ENCODE data around the gene SLFN12L.
"Not testable (repeated sequence)": the region's sequence is repeated elsewhere in the genome, so short reads cannot be mapped to it uniquely, and the experiment has no call there.

The SLFN12L gene

DNA sequence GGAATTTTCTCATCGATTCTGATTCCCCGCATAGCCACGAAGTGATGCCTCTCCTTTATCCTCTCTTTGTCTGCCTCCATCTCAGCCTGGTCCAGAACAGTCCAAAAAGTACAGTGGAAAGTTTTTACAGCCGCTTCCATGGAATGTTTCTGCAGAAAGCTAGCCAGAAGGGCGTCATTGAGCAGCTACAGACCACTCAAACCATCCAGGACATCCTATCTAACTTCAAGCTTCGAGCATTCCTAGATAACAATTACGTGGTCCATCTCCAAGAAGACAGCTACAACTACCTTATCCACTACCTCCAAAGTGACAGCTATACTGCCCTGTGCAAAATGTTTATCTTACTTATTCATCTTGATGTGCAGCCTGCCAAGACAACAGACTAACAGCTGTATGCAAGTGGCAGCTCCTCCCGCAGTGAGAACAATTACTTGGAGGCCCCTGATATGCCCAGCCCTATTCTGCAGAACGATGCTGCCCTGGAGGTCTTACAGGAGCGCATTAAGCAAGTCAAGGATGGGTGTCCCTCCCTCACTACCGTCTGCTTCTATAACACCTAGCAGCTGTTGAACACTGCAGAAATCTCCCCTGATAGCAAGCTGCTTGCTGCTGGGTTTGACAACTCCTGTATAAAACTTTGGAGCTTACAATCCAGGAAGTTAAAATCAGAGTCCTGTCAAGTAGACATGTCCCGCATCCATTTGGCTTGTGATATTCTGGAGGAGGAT lies 38.9 kb downstream of the SLFN12L start:
- no peak for DNase-seq (ENCODE audit: low read depth in 3 of 3, low spot score in 1 of 3)

DNA sequence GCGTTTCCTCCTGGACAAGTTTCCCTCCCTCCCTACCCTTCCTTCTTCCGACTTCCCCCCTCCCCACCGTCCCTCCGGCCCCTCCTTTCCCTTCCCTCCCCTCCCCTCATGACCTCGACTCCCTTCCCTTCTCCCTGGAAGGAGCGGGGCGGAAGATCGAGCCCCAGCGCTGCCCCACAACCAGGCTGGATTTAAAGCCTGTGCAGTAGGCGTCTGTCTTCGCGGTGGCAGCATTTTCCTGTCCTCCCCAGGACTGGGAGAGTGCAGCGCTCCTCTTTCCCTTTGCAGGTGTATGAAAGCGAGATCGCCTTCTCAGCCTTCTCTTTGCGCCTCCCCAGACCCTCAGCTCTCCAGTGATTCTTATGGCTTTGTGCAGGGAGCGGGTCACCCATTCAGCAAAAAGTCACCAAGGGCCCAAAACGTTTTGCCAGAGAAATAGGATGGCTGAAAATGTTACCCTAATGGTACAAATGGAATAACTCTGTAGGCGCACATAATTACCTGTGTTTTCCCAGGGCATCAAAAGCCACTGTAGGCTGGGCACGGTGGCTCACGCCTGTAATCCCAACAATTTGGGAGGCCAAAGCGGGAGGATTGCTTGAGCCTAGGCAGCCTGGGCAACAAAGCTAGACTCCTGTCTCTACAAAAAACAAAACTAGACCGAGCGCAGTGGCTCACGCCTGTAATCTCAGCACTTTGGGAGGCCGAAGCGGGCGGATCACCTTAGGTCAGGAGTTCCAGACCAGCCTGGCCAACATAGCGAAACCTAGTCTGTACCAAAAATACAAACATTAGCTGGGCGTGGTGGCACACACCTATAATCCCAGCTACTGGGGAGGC lies 40.8 kb downstream of the SLFN12L start:
- no peak for DNase-seq (ENCODE audit: low read depth in 3 of 3, low spot score in 1 of 3)

DNA sequence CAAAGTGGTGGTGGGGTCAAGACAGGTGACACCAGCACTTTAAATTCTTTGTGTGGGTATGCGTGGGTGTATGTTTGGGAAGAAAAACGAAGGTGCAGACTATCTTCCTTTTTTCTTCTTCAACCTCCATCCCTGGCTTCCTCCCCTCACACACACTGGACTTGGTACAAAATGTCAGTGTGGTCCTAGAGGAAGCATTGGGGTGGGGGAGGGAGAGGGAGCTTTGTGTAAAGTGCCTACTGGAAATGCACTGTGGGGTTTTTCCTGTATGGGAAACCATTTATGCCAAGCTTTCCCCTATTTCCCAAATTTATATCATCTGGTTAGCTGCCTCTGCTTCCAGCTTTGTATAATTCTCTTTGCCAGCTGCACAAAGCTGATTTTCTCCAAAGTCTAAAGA lies 44.4 kb downstream of the SLFN12L start:
- no peak for DNase-seq (ENCODE audit: low read depth in 3 of 3, low spot score in 1 of 3)

DNA sequence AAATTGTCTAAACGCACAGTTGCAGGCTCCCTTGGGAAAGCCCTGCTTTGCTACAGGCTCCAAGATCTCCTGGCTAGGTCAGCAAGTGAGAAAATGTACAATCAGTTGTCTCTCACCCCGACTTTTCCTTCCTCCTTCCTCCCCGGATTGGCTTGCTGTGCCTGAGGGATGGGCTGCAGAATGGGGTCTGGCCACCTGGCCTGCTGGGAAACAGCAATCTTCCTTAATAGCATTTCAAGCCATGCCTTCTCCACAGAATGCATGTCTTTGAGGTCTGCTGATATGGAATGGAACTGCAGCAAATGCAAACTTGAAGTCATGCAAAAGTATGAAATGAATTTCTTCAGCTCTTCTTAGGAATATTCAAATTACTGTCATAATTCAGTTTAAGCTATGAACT lies 46.1 kb downstream of the SLFN12L start:
- no peak for DNase-seq (ENCODE audit: low read depth in 3 of 3, low spot score in 1 of 3)

DNA sequence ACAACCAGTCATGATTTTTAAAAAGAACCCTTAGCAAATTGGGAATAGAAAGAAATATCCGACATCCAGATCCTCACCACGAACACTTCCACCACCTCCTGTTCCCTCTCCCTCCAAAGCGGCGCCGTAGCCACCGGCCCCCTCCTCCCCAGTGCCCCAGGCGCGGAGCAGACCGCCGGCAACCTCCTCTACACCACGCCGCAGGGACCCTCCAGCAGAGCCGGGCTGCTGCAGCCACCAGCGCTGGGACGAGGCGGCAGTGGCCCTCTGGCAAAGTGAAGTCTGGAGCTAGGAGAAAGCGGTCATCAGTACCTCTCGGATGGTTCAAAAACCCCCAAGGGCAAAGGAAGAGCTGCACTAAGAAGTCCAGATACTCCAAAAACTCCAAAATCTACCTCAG lies 47.5 kb downstream of the SLFN12L start:
- DNase-seq (ENCODE audit: low read depth in 3 of 3, low spot score in 1 of 3): no peak

DNA sequence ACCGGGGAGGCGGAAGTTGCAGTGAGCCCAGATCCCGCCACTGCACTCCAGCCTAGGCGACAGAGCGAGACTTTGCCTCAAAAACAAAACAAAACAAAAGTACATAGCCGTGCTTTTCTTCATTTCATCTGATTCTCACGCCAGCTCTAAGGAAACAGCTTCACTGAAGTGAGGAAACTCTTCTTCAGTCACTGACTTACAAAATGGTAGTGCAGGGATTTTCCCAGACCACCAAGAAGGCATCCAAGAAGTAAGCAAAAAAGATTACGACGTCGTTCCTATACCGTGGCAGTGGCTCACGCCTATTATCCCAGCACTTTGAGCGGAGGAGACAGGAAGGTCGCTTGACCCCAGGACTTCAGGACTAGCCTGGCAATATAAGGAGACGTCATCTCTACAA lies 48.5 kb downstream of the SLFN12L start:
- DNase-seq (ENCODE audit: low read depth in 3 of 3, low spot score in 1 of 3): no peak

DNA sequence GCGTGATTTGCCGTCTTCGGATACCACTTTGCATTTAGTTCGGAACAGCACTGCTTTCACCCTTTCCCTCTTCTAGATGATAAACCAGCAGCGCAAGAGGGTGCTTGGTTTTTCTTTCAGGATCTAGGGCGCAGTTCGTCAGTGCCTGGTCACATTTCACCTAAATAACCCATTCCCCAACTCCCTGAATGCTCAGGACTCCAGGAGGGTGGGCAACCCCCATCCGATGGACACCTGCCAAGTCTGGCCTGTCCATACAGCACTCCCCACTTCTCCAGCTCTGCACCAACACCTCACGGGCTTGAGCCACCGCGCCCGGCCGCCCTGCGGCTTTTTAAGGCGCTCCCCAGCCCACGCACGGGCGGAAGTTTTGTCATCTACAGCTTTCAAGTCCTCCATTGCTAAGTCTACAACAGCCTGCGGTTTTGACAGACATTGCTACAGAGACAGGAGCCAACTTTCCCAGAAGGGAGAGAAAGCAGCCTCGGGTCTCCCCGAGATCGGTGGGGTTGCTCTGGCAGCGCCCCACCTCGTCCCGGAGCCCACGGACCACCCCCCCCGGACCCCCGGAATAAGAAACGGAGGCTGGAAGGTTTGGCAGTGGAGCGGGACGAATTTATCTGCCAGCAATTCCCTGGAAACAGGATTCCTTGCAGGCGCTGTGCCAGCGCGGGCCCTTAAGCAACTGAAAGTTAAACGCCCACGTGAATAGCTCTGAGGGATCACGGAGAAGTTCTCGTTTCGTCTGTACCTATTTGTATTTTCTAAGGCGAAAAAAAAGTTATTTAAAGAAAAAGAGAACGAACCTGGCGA lies 50.4 kb downstream of the SLFN12L start:
- DNase-seq (ENCODE audit: low read depth in 3 of 3, low spot score in 1 of 3): peak; percentile 37 to 67 (median 47)

DNA sequence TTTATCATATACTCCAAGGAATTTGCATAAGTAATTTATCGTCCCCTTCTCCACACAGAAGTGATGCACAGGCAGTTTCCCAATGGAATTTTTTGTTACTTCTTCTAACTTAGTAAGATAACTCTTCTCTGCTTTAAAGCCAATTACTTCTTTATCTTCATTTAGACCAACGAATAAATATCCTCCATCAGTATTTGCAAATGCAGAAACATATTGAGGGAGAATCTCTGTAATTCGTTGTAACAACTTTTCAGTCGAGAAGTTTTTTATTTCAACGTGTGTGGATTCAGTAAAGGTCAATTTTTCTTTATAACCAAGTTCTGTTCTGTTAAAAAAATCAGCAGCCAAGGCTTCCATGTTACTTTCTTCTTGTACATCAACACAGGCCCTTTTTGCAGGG lies 58.2 kb downstream of the SLFN12L start:
- no peak for DNase-seq (ENCODE audit: low read depth in 3 of 3, low spot score in 1 of 3)

DNA sequence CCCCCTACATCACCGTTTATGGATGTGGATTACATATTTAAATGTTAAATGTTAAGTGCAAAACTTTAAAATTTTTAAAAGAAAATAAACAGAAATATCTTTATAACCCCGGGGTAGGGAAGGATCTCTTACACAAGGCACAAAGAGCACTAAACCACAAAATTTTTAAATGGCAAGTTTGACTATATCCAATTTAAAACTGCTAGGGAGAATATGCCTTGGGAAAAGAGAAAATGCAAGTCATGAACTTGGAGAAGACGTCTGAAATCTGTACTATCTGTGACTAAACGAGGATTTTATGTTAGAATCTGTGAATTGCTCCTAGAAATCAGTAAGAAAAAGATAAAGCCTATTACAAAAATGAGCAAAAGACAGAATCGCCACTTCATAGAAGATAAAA lies 60.2 kb downstream of the SLFN12L start:
- DNase-seq (ENCODE audit: low read depth in 3 of 3, low spot score in 1 of 3): no peak

DNA sequence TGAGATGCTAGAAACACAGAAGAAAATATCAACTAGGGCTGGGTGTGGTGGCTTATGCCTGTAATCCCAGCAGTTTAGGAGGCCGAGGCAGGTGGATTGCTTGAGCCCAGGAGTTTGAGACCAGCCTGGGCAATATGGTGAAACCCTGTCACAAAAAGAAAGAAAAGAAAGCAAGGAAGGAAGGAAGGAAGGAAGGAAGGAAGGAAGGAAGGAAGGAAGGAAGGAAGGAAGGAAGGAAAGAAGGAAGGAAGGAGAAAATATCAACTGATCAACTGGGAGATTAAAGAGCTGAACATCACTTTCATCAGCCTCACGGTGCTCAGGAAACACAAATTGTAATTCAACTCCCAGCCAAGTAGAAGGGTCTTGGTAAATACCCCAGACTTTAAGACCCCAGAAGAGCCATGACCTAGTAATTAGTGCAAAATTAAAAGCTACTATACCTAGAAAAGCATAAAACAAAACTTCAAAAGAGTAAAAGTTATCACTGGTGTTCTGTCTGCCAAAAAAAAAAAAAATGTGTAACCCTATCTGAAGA lies 61.1 kb downstream of the SLFN12L start:
- no peak for DNase-seq (ENCODE audit: low read depth in 3 of 3, low spot score in 1 of 3)

DNA sequence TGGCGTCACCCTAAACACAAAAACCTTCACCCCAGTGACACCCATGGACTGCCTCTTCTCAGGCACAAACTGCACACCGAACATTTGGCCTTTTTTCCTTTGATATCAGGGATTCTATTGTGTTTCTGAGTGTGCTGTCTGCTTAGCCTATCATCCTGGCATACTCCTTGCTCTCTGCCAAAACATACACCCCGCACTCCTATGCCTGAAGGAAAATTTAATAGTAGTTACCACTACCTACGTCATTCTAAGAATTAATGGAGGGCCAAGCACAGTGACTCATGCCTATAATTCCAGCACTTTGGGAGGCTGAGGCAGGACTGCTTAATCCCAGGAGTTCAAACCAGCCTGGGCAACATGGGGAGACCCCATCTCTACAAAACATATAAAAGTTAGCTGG lies 69.0 kb downstream of the SLFN12L start:
- DNase-seq (ENCODE audit: low read depth in 3 of 3, low spot score in 1 of 3): no peak

DNA sequence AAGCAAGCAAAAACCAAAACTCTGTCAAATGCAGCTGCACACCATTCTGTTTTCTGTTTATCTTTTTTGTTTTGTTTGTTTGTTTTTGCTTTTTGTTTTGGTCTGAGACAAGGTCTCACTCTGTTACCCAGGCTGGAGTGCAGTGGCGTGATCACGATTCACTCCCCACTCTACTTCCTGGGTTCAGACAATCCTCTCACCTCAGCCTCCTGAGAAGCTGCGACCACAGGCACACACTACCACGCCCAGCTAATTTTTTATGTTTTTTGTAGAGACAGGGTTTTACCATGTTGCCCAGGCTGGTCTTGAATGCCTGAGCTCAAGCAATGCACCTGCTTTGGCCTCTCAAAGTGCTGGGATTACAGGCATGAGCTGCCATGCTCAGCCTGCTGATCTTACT lies 69.7 kb downstream of the SLFN12L start:
- no peak for DNase-seq (ENCODE audit: low read depth in 3 of 3, low spot score in 1 of 3)

DNA sequence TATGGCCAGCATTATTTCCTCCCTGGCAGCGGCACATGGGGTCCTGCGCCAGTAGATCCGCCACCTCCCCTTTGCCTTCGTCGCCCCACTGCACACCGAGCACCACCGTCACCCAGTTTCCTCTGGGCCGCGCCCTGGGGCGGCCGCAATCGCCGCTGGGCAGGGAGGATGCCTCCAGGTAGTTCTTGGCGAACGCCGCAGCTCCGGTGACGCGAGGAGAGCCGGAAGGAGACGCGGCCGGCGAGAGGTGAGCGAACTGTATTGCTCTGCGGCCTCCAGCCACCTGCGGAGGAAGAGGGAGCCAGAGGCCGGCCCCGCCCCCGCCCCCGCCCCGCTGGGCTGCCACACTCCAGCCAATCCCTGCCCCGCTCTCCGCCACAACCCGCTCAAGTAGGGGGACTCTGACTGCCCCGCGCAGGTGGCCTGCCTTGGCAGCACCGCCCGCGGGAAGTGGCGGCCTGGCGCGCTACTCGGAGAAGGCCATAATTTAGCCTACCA lies 77.1 kb downstream of the SLFN12L start:
- DNase-seq (ENCODE audit: low read depth in 3 of 3, low spot score in 1 of 3): peak in 2 of 3 donors; percentile 18

DNA sequence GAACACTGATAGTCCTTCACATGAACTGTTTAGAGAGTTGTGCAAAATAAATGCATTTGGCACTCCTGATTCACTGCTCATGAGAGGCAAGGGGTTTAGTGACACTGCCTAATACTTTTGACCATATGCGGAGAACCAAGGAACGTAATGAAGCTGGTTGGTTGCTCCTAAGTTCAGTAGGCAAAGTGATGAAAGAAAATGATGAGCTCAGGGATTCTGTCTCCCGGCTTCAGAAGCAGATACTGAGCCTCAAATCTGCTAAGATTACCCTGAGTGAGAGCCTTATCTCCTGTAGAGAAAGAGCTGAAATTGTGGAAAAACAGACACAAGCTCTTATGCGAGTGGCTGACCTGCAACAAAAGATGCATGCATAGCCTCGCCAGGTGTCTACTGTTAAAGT lies 83.4 kb downstream of the SLFN12L start:
- not testable (repeated sequence) for DNase-seq (ENCODE audit: low read depth in 3 of 3, low spot score in 1 of 3)

DNA sequence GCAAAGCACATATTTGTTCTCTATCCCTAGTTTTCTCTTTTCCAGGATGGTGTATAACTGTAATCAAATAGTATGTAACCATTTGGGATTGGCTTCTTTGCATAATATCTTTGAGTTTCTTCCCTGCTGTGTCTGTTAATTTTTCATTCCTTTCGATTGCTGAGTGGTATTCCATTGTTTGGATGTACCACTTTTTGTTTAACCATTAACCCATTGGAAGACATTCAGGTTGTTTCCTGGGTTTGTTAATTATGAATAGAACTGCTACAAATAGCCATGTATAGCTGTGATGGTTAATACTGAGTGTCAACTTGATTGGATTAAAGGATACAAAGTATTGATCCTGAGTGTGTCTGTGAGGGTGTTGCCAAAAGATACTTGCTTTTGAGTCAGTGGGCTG lies 84.3 kb downstream of the SLFN12L start:
- no peak for DNase-seq (ENCODE audit: low read depth in 3 of 3, low spot score in 1 of 3)

DNA sequence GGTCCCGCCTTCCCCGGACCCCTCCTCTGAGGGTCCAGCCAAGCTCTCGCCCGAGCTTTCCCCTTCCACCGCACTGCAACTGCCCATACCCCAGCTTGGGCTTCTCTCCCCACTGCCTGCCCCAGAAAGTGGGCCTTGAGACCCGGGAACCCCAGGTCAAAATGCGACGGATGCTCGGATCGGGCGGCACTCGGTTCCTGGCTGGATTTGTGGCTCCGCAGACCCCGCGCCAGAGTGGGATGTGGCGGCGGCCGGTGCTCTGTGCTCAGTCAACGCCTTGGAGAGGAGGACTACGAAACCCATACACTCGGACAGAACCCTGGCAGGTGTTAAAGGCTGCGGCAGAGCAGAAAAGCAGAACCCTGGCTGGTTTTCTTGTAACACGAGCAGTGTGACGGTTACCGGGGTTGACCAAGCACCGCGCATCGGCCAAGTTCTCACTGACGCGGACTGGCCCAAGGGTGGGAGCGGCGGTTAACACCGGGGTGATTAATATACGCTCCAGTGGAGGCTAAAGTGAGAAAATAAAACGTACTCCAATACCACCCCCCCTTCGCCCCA lies 88.0 kb downstream of the SLFN12L start:
- DNase-seq (ENCODE audit: low read depth in 3 of 3, low spot score in 1 of 3): no peak

DNA sequence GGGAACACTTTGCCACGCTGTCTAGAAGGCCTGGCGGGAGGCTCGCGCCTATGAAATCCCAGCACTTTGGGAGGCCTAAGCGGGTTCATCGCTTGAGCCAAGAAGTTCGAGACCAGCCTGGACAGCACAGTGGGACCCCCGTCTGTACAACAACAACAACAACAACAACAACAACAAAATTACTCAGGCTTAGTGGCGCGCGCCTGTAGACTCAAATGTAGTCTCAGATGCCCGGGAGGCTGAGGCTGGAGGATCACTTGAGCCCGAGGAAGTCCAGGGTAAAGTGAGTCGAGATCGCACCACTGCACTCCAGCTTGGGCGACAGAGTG lies 88.6 kb downstream of the SLFN12L start:
- DNase-seq (ENCODE audit: low read depth in 3 of 3, low spot score in 1 of 3): no peak

DNA sequence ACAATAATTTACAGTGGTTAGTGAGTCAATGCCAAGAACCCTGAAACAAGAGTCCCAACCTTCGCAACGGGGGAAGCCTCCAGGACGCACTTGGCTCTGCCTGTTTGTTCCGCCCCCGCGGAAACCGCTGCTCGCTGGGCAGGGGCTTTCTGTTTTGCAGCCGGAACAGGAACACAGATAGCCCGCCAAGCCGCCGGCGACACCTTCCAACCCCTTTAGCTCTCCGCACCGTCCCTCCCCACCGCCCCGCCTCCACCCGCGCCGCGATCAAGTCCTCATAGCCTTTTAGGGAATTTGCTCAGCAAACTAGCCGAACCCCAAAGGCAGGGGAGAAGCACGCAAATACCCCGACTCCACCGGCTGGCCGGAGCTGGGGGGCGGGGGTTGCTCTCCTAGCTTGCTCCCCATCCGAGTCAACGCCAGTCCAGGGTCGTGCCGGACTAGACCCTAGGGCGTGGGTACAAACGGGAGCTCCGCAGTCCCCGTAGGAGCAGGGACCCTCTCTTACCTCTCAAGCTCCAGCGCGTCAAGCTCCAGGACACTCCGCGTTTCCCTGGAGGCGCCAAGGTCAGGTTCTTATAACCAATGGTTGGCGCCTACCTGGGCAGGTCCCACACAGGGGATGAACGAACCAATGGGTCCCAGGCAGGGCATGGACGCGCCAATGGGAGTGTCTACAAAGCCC lies 89.1 kb downstream of the SLFN12L start, which contains the start of gene SLFN13:
Gene SLFN13 (minus strand): TSS at position 553 of the 685 bp plus-strand sequence. CDS start 3,086 bp downstream, outside the sequence.
- DNase-seq (ENCODE audit: low read depth in 3 of 3, low spot score in 1 of 3): peak; percentile 61 to 71 (median 71)

DNA sequence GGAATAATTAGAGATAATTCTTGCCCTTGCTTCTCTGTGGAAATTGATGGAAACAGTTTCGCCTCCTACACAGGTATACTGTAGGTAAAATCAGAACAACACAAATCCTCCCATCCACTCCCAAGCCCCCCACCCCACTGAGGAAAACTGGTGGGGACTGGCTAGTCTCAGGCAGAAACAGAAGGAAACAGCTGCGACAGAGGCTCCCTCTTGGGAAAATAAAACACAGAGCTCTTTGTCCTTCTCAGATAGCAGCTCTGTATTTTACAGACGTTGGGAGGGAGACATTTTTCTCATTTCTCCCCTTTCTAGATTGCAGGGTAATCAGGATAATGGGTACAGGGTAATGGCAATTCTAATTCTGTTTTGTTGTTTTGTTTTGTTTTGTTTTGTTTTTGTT lies 90.0 kb downstream of the SLFN12L start:
- no peak for DNase-seq (ENCODE audit: low read depth in 3 of 3, low spot score in 1 of 3)

DNA sequence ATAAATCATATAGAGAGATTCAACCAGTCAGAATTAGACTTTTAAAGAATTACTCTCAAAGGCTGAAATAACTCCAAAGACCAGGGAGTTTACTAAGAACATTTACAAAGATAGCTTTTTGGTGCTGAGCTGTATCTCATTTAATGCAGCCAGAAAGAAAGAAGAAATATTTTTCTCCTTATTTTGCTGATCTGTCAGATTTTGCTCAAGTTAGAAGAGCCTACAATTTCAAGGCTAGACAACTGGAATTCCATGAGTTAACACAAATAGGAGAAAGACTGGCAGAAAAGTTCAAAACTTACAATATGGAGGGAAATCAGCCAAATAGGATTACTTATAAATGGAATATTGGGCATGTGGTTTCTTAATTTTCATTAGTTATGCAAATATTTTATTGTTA lies 99.0 kb downstream of the SLFN12L start:
- DNase-seq (ENCODE audit: low read depth in 3 of 3, low spot score in 1 of 3): no peak
